Measurements from ENCODE around the gene IGFBP6.

The IGFBP6 gene

GRCh38 chr12:53064613-53065436, 32.6 kb upstream of the IGFBP6 start:
- Histone ChIP-seq H3K36me3 (ENCODE audit: insufficient read depth, low read length) (peaks cover 26% of the 10 kb centered on the region), H3K27me3 (ENCODE audit: insufficient read depth, low read length) (peaks cover 7% of the 10 kb centered on the region; the same call in 1 of the 2 replicates), H3F3A (ENCODE audit: insufficient read depth, low read length) (no peaks in the 10 kb centered on the region), H3K4me2 (ENCODE audit: low read length) (no peak overlapping the region), H3K4me1 (ENCODE audit: insufficient read depth, low read length, severe bottlenecking) (peaks cover 10% of the 10 kb centered on the region), H3K9me3 (ENCODE audit: low read length) (no peaks in the 10 kb centered on the region), H2AFZ (ENCODE audit: low read length) (no peak overlapping the region), H3K9me2 (ENCODE audit: low read depth, low read length) (no peaks in the 10 kb centered on the region), H3K79me2 (ENCODE audit: insufficient read depth, low read length) (no peaks in the 10 kb centered on the region), H3K27ac (ENCODE audit: low read depth, low read length, poor library complexity, severe bottlenecking) (no peak overlapping the region), H4K20me1 (ENCODE audit: insufficient read depth, low read length) (no peaks in the 10 kb centered on the region), H3K4me3 (ENCODE audit: low read depth, low read length, poor library complexity, severe bottlenecking) (no peak overlapping the region), H3K9ac (ENCODE audit: low read length) (no peak overlapping the region)
- no peak for TF ChIP-seq EZH2 (IDR thresholded peaks at IDR 0.05; ENCODE audit: borderline replicate concordance, low read length)
- no peak for TF ChIP-seq CTCF (IDR thresholded peaks at IDR 0.05; ENCODE audit: low read length)

GRCh38 chr12:53065470-53065869, 32.0 kb upstream of the IGFBP6 start:
- Histone ChIP-seq H3K4me2 (ENCODE audit: low read length) (no peak overlapping the region), H3K36me3 (ENCODE audit: insufficient read depth, low read length) (peaks cover 26% of the 10 kb centered on the region)

More at GRCh38 chr12:53065470-53065869, 32.0 kb upstream of the IGFBP6 start:
- no peak overlapping the region for H3K27ac ChIP-seq (ENCODE audit: low read depth, low read length, poor library complexity, severe bottlenecking)
- no peaks in the 10 kb centered on the region for H4K20me1 ChIP-seq (ENCODE audit: insufficient read depth, low read length)
- peaks cover under 1% of the 10 kb centered on the region; the same call in 1 of the 2 replicates for H3K27me3 ChIP-seq (ENCODE audit: insufficient read depth, low read length)
- no peak overlapping the region for H2AFZ ChIP-seq (ENCODE audit: low read length)
- H3K9me2 ChIP-seq (ENCODE audit: low read depth, low read length), result no peaks in the 10 kb centered on the region
- no peaks in the 10 kb centered on the region for H3K79me2 ChIP-seq (ENCODE audit: insufficient read depth, low read length)
- H3K9me3 ChIP-seq (ENCODE audit: low read length), result no peaks in the 10 kb centered on the region
- no peak overlapping the region for H3K9ac ChIP-seq (ENCODE audit: low read length)
- no peaks in the 10 kb centered on the region for H3F3A ChIP-seq (ENCODE audit: insufficient read depth, low read length)
- H3K4me1 ChIP-seq (ENCODE audit: insufficient read depth, low read length, severe bottlenecking), result peaks cover 10% of the 10 kb centered on the region
- TF ChIP-seq CTCF (IDR thresholded peaks at IDR 0.05; ENCODE audit: low read length), result no peak
- no peak for TF ChIP-seq EZH2 (IDR thresholded peaks at IDR 0.05; ENCODE audit: borderline replicate concordance, low read length)
- H3K4me3 ChIP-seq (ENCODE audit: low read depth, low read length, poor library complexity, severe bottlenecking), result no peak overlapping the region
